ENCODE data around the gene NOP14. TPM values are rescaled to one million over a fixed set of nuclear protein-coding genes. Genes with fewer than 3 reads are reported as not detected.

The NOP14 gene
- total RNA-seq, 4 donors from 2014 or later = 16.7 to 21.1 (median 18.8) TPM

DNA sequence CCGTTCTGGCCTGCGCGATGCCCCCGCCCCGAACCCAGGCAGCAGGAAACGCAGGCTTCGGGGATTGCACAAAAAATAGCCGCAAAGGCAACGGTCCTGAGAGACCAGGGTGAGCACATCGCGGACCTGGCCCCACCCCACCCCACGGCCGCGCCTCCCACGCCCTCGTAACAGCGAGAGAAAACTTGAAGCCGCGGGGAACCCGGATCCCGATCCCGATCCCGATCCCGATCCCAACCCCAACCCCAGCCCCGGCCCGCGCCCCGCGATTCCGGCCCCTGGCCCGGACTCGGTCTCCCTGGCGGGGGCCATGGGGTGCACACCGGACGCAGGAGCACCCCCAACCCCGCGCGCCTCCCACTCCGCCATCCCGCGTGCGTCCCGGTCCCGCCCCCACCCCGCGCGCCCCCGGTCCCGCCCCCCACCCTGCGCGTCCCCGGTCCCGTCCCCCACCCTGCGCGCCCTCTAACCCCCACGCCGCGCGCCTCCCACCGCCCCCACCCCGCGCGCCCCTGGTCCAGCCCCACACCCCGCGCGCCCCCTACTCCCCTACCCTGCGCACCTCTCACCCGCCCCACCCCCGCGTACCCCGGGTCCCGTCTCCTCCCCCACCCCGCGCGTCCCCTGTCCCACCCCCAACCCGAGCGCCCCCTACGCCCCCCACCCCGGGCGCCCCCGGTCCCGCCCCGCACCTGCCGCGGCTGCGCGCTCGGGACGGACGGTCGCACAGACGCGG lies 29.0 kb downstream of the NOP14 start:
- Histone ChIP-seq H3K27ac (replicated peaks in 1 of 4) (peak overlapping the region; percentile 80 to 96 (median 94)), H3K4me3 (peak overlapping the region; percentile 82 to 97 (median 90)), H3K4me1 (peaks cover 55 to 65% (median 64%) of the 10 kb centered on the region in 4 donors), H3K27me3 (no peaks in the 10 kb centered on the region), H3K9me3 (no peaks in the 10 kb centered on the region), H3K36me3 (peaks cover 22 to 54% (median 46%) of the 10 kb centered on the region in 4 donors)
- intact Hi-C loops (cut with DNase I) = loop anchor here (2.0 to 10.0 kb wide), 2 partner anchors 91 to 169 kb away; partner anchors contain the start of gene ADD1
- TF ChIP-seq EP300 (IDR thresholded peaks at IDR 0.05) = no peak
- no CpG with 5 or more reads among the region's 93 CpGs for WGBS
- DNase-seq (ENCODE audit: extremely low spot score) = peak; percentile 94

DNA sequence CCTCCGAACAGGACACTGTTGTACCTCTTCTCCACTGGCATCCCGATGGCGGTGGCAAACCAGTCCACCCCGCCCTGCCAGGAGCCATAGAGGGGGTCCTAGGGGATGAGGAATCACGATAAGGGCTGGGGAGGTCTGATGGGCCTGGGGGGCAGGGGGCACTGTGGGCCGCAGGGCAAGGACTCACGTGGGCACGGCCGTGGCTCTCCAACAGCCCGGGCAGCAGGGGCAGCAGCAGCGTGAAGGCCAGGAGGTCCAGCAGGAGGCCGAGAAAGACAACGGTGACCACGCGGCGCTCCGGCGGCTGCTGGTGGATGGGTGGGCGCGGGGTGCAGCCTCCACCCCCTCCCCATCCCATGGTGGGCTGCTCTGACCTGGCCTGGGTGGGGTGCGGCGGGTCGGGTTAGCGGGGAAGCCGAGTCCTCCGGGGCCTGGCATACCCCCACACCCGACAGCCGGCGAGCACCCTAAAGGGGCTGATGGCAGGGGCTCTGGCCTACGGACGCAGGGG lies 29.6 kb downstream of the NOP14 start:
- intact Hi-C loops (cut with DNase I) = loop anchor here (2.0 to 10.0 kb wide), 2 partner anchors 91 to 169 kb away; partner anchors contain the start of gene ADD1
- Histone ChIP-seq H3K4me1 (peaks cover 55 to 65% (median 64%) of the 10 kb centered on the region in 4 donors), H3K27ac (replicated peaks in 1 of 4) (peak overlapping the region; percentile 80 to 96 (median 94))

DNA sequence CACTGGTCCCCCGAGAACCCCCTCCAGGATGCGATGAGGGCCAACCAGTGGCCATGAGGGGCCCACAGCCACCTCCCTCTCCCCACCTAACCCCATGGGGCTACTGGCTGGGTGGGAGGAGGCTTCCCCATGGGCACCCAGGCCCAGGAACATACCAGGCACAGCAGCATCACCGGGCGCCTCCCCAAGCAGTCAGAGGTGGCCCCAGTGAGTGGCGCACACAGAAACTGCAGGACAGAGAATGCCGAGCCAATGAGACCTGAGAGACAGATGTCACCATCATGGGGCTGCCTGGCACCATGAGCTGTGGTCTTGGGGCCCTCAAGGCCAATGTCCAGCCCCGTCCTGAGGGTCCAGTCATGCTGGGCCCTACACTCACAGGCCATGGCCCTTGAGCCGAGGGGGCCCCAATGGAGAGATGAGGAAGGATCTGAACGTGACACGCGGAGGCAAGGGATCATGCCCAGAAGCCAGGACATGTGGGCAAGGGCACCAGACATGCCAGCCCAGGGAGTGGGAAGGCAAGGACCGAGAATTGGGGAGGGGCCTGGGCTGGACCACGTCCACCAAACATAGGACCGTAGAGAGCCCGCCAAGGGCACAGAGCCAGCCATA lies 30.1 kb downstream of the NOP14 start:
- Histone ChIP-seq H3K36me3 (peaks cover 22 to 54% (median 46%) of the 10 kb centered on the region in 4 donors), H3K4me3 (peak overlapping the region; percentile 82 to 97 (median 90)), H3K4me1 (peaks cover 55 to 65% (median 64%) of the 10 kb centered on the region in 4 donors), H3K27ac (replicated peaks in 1 of 4) (peak overlapping the region; percentile 80 to 96 (median 94)), H3K9me3 (no peaks in the 10 kb centered on the region), H3K27me3 (no peaks in the 10 kb centered on the region)
- intact Hi-C loops (cut with DNase I) = loop anchor here (10.0 kb wide), 1 partner anchor 168 kb away; no protein-coding TSS in a partner anchor
- 69% methylated on average over 10 of the region's 15 CpGs for WGBS
- DNase-seq (ENCODE audit: extremely low spot score) = no peak
- no peak for TF ChIP-seq EP300 (IDR thresholded peaks at IDR 0.05)

More for the DNA sequence above, 29.6 kb downstream of the NOP14 start:
- Histone ChIP-seq H3K36me3 (peaks cover 22 to 54% (median 46%) of the 10 kb centered on the region in 4 donors), H3K27me3 (no peaks in the 10 kb centered on the region), H3K4me3 (peak overlapping the region; percentile 82 to 97 (median 90)), H3K9me3 (no peaks in the 10 kb centered on the region)
- no peak for DNase-seq (ENCODE audit: extremely low spot score)
- TF ChIP-seq POLR2AphosphoS5 (IDR thresholded peaks at IDR 0.05) (no peak), POLR2A (IDR thresholded peaks at IDR 0.05; ENCODE audit: low read depth) (no peak), EP300 (IDR thresholded peaks at IDR 0.05) (no peak)
- TF ChIP-seq, protein P1, sequence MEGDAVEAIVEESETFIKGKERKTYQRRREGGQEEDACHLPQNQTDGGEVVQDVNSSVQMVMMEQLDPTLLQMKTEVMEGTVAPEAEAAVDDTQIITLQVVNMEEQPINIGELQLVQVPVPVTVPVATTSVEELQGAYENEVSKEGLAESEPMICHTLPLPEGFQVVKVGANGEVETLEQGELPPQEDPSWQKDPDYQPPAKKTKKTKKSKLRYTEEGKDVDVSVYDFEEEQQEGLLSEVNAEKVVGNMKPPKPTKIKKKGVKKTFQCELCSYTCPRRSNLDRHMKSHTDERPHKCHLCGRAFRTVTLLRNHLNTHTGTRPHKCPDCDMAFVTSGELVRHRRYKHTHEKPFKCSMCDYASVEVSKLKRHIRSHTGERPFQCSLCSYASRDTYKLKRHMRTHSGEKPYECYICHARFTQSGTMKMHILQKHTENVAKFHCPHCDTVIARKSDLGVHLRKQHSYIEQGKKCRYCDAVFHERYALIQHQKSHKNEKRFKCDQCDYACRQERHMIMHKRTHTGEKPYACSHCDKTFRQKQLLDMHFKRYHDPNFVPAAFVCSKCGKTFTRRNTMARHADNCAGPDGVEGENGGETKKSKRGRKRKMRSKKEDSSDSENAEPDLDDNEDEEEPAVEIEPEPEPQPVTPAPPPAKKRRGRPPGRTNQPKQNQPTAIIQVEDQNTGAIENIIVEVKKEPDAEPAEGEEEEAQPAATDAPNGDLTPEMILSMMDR (IDR thresholded peaks at IDR 0.05) = no peak
- no CpG with 5 or more reads among the region's 31 CpGs for WGBS

DNA sequence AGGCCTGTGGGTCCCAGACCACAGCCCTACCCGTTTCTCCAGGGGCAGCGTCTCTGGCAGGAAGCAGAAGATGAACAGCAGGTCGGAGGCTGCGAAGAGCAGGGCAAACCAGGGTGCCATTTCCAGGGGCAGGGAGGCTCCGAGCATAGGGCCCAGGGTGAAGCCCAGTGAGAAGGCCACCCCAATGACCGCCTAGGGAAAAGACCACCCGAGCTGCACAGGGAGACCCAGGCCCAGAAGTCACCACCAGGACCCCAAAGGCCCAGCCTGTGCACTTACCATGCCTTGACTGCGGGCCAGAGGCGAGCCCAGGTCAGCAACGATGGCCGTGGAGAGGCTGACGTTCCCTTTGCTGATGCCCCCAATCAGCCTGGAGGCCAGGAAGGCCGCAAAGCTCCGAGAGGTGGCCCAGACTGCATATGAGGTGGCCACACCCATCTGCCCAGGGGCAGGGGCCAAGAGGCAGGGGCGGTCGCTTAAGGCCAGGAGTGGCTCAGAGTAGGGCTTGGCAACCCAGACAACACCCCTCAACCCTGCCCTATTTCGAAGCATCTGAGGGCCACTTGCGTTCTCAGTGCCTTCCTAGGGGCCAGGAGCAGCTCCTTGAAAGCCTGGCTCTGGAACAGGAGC lies 30.8 kb downstream of the NOP14 start:
- no peaks in the 10 kb centered on the region for H3K9me3 ChIP-seq
- peaks cover 55 to 64% (median 63%) of the 10 kb centered on the region in 4 donors for H3K4me1 ChIP-seq
- TF ChIP-seq EP300 (IDR thresholded peaks at IDR 0.05) = no peak
- no peak for TF ChIP-seq POLR2AphosphoS5 (IDR thresholded peaks at IDR 0.05)
- no peak for TF ChIP-seq POLR2A (IDR thresholded peaks at IDR 0.05; ENCODE audit: low read depth)
- TF ChIP-seq, protein P1 (IDR thresholded peaks at IDR 0.05) = no peak
- 75% methylated on average over 17 of the region's 18 CpGs for WGBS
- intact Hi-C loops (cut with DNase I) = loop anchor here (10.0 kb wide), 1 partner anchor 168 kb away; no protein-coding TSS in a partner anchor
- H3K27me3 ChIP-seq = no peaks in the 10 kb centered on the region
- peak overlapping the region; percentile 80 to 96 (median 94) for H3K27ac ChIP-seq (replicated peaks in 1 of 4)
- no peak overlapping the region for H3K4me3 ChIP-seq
- no peak for DNase-seq (ENCODE audit: extremely low spot score)
- H3K36me3 ChIP-seq = peaks cover 20 to 54% (median 46%) of the 10 kb centered on the region in 4 donors

DNA sequence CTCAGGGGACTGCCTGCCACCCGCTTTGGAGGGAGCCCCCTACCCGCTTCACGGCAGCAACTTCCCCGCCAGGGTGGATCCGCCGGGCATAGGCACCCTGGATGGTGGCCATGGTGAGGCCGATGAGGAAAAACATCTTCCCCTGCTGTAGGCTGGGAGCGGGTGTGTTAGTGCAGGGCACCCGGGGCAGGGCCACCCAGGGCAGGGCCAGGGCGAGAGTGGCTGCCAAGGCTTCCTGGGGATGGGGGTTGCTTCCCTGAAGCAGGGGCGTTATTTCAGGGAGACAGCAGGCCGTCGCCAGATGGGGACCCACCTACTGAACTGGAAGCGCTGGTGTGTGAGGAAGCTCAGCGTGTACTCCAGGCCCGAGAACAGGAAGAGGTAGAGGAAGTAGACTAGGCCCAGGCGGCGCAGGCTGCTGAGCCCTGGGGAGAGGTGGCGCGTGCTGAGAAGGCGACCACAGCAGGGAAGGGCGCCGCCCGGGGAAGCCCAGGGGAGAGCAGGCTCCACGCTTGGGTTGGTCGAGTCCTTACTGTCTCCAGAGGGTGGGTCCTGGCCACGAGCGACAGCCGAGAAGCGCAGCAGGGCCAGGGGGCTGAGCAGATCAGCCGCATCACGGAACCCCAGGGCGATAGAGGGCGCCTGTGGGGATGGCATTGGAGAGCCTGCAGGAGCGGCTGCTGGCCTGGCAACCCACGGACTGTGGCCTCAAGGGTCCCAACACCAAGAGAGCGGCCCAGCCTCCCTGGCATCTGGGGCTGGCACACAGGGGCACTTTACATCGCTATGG lies 31.5 kb downstream of the NOP14 start:
- Histone ChIP-seq H3K4me3 (no peak overlapping the region), H3K27me3 (no peaks in the 10 kb centered on the region), H3K27ac (replicated peaks in 1 of 4) (peak overlapping the region; percentile 80 to 96 (median 94)), H3K36me3 (peaks cover 24 to 54% (median 50%) of the 10 kb centered on the region in 4 donors), H3K4me1 (peaks cover 50 to 58% (median 56%) of the 10 kb centered on the region in 4 donors), H3K9me3 (no peaks in the 10 kb centered on the region)
- TF ChIP-seq POLR2A (IDR thresholded peaks at IDR 0.05; ENCODE audit: low read depth) (no peak), EP300 (IDR thresholded peaks at IDR 0.05) (no peak), POLR2AphosphoS5 (IDR thresholded peaks at IDR 0.05) (peak; percentile 36 to 40)
- TF ChIP-seq, protein P1 (IDR thresholded peaks at IDR 0.05) = peak in 1 of 3 experiments; percentile 2
- intact Hi-C loops (cut with DNase I) = loop anchor here (10.0 kb wide), 1 partner anchor 167 kb away; no protein-coding TSS in a partner anchor
- 81% methylated on average over 28 of the region's 38 CpGs for WGBS
- DNase-seq (ENCODE audit: extremely low spot score) = no peak
